T1000 (cell line): ENCODE results near the gene FLT4.
"Not testable (repeated sequence)": the region's sequence is repeated elsewhere in the genome, so short reads cannot be mapped to it uniquely, and the experiment has no call there.

Experiments
- DNase-seq: peaks from one replicate; lab custom pipeline; 2025; ENCODE audit warnings: mixed read lengths; lab: John Stamatoyannopoulos, UW

Gene FLT4

DNA sequence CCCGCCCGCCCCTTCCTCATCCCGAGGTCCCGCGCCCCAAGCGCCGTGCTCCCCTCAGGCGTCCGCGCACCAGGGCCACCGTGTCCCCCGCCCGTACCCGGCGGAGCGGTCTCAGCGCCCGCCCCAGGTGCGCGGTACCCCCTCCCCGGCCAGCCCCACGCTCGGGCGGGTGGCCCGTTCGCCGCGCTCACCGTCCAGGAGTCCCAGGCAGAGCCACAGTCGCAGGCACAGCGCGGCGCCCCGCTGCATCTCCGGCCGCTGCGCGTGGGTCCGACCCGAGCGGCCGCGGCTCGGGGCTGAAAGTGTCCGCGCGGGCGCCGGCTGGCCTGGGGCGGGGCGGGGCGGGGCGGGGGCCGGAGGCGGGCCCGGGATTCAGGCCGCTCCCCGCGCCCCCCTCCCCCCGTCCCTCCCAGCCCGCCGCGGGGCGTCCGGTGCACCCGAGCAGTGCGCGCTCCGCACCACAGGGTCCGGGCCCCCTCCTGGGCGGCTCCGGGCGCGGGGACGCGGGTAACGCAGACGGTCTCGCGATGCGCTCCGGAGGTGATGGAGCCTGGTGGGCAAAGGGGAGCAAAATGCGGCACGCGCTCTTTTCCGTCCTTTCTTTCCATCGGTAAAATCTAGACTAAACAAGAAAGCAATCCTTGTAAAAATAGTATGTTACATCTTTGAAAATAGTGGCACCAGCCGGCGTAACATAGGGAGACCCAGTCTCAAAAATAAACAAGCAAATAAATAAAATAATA lies at the start of gene FLT4:
Gene FLT4, minus strand, starts transcription at position 304 of the 743 bp plus-strand sequence. Its CDS starts 55 bp downstream, at position 249.
- no peak for DNase-seq

DNA sequence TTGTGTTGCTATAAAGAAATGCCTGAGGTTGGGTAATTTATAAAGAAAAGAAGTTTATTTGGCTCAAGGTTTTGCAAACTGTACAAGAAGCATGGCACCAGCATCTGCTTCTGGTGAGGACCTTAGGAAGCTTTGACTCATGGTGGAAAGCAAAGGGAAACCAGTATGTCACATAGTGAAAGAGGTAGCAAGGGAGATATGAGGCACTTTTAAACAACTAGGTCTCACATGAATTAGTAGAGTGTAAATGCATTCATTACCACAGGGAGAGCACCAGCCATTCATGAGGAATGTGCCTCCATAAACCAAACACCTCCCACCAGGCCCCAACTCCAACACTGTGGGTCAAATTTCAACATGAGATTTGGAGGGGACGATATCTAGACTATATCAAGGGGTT lies 49.6 kb upstream of the FLT4 start:
- no peak for DNase-seq

DNA sequence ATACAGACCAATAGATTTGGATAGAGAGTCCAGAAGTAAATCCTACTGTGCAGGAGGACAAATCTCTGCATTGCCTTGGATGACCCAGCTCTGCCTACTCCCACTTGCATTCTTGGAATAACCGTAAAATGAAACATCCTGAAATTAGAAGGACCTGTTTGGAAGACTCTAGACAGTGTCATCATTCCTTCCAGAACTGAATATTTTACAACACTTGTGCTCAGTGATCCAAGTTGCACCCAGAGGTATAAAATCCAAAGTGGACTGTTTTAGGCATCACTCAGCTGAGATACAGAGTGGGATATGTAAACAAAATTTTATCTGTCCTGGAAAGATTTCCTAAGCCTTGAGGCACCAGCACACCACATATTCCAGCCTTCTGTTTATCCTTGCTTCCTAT lies 46.7 kb upstream of the FLT4 start:
- DNase-seq: no peak

DNA sequence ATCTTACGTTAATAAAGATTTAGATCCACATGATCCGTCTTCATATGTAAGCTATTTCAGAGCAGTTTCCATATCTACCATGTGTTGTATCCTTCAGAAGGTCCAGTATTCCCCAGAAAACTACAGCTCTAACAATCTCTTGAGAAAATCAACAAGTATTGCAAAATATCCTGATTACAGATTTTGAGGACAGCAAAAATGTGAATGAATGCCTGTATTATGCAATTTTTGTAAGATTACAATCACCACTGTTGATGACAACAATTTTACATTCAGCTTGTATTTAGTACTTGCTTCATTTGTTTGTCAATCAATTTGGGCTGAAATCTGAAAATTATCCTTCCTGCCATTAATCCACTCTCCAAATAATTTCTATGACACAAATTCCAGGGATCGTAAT lies 43.0 kb upstream of the FLT4 start:
- no peak for DNase-seq

DNA sequence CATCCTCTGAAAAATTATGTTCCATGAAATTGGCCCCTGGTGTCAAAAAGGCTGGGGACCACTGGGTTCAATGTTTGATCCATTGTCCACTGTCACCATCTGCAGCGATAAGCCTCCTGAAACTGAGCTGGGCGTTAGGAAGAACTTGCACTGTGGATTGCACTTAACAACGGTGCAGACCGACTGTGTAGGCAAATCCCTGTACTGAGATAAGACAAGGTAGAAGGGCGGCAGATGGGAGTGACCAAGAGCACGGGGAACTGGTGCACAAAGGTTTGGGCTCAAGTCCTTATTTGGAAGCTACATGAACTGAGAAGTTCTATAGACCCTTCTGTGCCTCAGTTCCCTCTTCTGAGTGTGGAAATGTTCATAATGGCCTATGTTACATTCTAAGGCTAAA lies 41.6 kb upstream of the FLT4 start:
- DNase-seq: no peak

DNA sequence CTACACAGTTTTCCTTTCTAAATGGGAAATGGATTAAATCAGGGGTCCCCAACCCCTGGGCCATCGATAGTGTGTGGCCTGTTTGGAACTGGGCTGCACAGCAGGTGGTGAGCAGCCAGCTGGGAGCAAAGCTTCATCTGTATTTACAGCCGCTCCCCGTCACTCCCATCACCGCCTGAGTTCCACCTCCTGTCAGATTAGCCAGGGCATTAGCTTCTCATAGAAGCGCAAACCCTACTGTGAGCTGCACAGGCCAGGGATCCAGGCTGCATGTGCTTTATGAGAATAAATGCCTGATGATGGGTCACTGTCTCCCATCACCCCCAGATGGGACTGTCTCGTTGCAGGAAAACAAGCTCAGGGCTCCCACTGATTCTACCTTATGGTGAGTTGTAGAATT lies 41.2 kb upstream of the FLT4 start:
- no peak for DNase-seq

DNA sequence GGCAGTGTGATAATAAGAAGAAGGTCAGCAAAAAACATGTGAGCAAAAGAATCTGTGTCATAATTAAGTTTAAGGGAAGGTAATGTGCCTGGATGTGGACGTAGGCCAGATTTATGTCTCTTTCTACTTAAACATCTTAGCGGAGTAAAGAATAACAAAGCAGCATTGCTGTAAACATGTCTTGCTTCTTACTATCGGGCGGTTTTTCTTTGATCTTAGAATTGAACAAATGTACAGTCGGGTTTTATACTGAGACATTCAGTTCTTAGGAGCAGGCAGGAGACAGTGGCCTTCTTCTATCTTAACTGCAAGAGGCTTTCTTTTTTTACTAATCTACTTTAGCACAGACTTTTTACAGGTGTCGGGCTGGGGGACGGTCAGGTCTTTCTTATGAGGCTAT lies 40.4 kb upstream of the FLT4 start:
- no peak for DNase-seq

DNA sequence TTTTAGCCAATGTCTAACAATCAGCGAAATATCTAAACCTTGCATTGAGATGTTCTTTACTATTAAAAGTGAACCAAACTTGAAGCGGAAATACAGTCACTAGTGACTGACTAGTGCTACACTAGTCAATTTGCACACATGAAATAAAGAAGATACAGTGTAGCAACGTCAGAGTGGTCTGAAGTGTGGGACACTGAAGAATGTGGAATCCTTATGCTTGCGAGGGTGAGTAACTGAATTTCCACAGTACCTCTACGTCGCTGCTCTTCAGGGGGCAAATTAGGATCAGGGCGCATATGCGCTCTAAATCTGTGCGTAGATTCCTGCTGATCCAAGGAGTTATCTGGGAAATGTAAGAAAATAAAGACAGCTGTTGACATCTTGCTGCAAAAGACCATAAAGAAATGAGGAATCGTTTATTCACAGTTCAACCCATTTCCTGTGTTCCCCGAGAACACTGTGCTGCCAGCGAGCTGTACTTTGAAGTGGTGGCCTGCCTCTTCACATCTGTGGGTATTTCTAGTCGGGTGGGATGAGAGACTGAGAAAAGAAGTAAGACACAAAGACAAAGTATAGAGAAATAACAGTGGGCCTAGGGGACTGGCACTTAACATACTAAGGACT lies 39.8 kb upstream of the FLT4 start:
- no peak for DNase-seq

DNA sequence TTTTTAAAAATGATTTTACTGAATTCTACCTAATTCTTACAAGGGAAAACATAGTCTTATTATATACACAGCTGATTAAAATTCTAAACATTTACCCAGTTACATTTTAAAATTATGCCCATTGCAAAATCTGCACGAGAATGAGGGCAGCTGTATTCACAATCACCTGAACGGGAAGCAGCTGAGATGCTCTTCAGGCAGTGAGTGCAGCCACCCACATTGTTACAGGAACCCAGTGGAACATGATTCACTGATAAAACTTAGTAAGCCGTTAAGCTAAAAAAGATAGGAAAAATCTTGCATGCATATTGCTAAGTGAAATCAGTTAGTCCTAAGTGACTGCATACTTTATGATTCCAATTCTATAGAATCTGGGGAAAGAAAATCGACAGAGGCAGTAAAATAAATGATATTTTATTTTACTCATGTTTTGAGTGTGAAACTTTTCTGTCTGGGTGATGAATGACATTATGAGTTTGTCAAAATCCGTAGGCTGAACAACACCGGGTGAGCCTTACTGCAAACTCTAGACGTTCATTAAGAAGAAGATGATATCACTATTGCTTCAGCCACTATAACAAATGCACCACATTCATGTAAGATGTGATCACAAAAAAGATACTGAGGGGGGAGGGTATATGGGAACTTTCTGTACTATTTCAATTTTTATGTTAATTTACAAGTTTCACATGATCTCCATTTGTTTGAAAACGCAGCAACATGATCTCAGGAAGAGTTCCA lies 39.1 kb upstream of the FLT4 start:
- DNase-seq: no peak

DNA sequence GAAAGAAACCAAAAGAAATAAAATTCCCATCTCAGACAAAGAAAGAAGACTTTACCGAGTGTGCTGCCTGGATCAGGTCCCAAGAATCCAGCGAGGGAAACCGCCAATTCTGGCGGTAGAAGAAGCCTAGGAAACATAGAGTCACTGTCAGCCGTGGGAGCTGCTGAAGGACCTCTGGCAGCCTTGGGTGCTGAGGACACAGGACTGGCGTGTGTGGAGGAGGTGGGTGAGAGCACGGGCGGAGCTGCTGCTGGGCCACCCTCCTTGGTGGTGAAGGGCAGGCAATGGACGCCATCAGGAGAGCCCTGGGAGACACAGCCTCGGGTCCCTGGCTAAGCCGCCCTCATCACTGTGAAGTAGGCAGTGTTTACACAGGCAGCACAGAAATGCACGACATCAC lies 37.4 kb upstream of the FLT4 start:
- DNase-seq: not testable (repeated sequence)

DNA sequence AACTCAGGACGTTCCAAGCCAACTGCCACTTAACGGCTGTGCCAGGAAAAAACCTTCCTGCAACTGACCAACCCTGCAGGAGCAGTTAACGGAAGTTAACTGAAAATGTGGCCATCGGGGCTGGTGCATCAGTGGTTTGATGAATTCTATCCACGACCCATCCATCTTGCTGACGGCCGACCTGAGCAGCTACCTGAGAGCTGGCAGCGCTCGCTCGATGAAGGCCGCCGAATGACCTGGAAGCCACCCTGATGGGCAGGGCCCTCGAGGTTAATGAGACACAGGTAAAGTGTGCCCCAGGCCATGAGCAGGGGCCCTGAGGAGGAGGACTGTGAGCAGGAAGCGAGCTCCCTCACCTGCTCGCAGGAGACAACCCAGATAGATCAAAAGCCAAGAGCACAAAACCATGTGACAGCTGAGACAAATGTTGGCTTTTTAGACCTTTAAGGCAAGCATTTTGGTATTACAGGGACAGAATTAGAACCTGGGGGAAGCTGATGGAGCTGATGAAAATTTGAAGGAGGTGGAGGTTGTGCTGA lies 35.3 kb upstream of the FLT4 start:
- DNase-seq: no peak

DNA sequence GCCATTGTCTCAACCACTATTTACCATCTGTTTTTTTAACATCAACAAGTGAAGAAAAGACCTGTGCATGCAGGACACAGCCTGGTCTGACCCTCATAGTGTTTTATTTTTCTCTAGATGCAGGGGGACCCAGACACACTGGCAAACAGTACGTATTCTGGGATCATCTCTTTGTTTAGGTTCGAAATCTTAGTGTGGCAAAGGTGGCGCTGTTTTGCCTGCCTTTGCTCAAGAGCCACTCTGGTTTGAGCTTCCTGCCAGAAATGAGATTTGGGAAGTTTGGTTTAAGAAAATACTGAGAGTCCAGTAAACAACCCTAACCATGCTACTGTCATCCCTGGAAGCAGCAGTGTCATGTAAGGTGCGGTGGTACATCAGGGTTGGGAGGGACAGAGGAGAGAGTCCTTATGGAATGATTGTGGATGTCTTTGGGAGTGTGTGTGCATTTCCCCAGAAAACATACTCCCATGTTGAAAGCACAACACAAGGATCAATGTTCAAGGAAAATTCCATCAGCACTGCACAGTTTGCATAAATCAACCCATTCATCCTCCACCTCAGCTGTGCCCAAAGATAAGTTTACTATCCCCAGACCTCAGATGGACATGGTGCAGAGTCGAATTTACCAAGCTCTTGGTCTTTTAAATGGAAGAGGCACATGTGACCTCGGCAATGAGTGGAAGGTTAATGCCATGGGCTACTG lies 34.0 kb upstream of the FLT4 start:
- no peak for DNase-seq

DNA sequence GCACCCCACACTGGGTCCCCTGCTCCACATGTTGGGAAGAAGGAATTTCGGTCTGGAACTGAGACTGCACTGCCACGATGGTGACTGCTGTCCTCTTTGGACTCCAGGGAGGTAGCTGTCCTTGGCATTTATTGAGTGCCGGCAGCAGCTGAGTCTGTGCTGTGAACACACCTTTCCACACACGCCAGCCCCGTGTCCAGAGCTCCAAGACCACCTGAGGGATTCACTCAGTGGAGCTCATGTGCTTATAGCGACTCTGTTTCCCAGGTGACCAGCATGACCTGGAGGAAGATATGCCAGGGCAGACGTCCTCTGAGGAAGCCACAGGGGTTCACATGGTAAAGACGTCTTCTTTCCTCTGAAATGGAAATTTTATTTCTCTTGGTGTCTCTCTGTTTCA lies 33.2 kb upstream of the FLT4 start:
- DNase-seq: no peak

DNA sequence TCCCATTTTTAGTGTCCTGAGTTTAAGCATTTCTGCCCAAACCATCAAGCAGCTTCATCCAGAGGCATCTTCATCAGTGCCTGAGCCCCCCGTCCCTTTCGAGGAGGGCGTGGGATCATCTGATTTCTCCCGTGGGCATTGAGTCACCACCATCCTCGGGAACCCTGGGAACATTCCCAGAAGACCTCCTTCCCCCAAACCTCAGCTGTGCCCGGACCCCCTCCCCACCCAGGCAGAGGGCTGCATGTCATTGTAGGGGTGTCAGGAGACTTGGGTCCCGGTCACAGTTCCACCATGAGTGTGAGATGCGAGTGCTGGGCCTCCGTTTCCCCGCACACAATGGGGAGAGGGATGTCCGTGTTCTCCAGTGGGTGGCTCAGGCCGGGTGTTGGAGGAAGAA lies 32.6 kb upstream of the FLT4 start:
- DNase-seq: not testable (repeated sequence)

DNA sequence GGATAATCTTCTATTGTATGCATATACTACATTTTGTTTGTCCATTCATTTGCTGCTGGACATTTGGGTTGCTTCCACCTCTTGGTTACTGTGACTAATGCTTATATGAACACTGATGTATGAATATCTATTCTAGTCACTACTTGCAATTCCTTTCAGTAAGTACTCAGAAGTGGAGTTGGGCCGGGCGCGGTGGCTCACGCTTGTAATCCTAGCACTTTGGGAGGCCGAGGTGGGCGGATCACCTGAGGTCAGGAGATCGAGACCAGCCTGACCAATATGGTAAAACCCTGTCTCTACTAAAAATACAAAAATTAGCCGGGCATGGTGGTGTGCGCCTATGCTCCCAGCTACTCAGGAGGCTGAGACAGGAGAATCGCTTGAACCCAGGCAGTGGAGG lies 28.9 kb upstream of the FLT4 start:
- not testable (repeated sequence) for DNase-seq

DNA sequence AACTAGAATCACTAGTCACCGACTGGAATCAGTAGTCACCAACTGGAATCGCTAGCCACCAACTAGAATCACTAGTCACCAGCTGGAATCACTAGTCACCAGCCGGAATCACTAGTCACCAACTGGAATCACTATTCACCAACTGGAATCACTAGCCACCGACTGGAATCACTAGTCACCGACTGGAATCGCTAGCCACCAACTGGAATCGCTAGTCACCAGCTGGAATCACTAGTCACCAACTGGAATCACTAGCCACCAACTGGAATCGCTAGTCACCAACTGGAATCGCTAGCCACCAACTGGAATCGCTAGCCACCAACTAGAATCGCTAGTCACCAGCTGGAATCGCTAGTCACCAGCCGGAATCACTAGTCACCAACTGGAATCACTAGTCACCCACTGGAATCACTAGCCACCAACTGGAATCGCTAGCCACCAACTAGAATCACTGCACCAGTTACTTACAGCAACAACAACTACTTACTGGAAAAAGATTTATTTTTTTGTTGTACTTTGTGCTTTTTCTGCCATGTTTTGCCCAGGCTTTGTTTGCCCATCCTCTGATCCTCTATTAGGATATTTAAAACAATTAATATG lies 25.7 kb upstream of the FLT4 start:
- no peak for DNase-seq

DNA sequence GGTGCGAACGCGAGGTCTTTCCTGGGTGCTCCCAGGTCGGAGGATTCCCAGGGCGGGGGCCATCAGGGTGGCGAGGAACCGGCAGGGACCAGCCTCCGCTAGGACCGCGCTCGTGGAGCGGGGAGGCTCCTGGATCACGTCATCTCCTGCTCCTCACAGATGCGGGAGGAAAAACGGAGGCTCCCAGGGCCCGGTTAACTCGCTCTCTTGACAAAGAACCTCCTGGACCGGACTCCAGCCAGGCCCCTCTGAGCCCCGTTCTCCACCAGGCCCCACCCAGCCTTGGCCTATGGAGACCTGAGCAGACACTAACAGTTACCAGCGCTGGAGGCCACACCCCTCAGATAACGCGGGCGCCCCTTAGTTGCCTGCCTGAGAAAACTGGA lies 24.7 kb upstream of the FLT4 start:
- not testable (repeated sequence) for DNase-seq

DNA sequence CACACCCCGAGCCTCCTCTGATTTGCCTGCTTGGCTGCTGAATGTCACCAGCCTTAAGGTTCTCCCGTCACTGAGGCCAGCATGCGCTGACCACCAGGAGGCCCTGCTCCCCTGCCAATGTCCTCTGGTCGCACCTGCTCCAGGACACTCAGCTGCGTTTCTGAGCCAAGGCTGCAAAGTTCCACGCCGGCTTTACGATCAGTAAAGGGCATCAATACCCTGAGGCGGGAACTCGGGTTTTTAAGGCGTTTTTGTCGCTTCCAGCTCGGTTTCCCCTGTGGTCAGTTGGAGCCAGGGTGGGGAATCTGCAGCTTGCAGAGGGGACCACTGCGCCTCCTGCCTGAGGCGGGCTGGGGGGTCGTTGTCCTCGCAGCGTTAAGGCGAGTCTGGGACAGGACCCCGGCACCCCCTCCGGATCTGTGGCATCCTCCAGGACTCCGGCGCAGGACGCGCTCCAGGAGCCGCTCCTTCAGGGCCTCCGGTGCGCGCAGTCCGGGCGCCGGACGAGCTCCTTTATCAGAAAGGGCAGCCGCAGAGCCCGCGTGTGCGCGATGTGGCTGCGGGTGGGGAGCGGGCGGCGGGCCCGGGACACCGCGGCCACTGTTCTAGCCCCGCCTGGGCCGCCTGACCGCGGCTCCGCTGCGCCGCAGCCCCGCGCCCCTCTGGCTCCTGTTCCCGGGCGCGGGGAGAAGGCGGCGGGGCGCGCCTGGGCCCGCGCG lies 24.1 kb upstream of the FLT4 start:
- no peak for DNase-seq

DNA sequence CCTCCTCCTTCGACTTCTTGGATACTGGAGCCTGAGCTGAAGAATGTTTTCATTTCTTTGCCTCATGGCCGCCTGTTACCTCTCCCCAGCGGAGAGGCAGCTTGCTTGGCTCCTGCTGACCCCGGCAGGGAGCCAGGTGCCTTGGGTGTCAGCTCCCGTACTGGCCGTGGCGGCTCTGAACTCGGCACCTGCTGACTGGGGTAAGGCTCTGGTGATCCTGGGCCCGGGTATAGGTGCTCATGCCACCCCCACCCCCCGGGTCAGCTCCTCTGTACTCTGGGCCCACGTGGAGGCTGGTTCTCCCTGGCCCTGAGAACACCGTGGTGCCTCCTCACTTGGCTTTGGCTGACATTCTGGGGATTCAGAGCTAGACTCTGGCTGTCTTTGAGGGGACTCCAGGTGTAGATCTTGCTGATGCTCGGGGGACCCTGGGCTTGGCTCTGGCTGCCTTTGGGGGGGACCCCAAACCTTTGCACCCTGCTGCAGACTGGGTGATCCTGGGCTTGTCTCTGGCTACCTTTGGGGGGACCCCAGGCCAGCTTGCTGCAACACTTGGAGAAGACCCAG lies 22.6 kb upstream of the FLT4 start:
- DNase-seq: not testable (repeated sequence)

DNA sequence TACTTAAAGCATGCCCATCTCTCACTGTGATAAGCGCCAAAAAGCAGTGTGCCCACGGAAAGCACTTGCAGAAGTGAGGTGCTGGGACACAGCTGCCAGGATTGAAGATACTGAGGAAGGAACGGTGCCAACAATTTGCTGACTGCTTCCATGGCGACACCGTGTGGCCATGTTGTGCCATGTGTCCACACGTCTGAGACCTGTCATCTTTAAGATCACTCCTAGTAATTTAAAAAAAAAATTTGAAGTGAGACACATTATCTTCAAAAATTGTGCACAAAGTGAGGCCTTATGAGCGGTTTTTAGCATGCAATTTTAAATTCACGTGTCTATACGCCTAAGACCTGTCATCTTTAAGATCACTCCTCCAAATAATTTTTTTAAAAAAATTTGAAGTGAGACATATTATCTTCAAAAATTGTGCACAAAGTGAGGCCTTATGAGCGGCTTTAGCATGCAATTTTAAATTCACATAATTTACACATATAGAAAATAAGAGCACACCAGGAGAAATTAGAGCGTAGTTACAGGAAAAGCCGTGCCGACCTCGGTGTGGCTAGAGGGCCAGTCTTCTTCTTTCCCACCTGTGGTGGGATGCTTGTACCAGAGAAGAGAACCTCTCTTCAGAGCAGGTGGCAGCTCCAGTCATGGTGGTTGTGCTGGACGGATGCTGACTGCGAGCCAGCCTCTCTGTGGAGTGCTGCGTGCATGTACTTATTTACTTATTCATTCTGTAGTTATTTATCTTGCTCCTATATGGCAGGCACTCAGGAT lies 21.4 kb upstream of the FLT4 start:
- no peak for DNase-seq
